Smooth muscle cell (in vitro differentiated cells): ENCODE results near the gene PITPNM2. TPM values are rescaled to one million over a fixed set of nuclear protein-coding genes. Genes with fewer than 3 reads are reported as not detected.

ENCODE experiments used
- DNase-seq: peaks from one replicate; lab custom pipeline; 2025; ENCODE audit not compliant: unreplicated experiment; lab: John Stamatoyannopoulos, UW
- H2AFZ ChIP-seq: fragments of 200-600 bp; sonication (generic); 2 replicates; pipeline ENCODE4 v1.6.0; 2016; ENCODE audit warnings: antibody characterized with exemption, low read depth, mild to moderate bottlenecking
- H3F3A ChIP-seq: fragments of 200-600 bp; sonication (generic); 2 replicates; pipeline ENCODE4 v1.6.0; 2017; ENCODE audit warnings: antibody characterized with exemption, low read depth
- H3K27ac ChIP-seq: fragments of 200-600 bp; sonication (generic); 2 replicates; pipeline ENCODE4 v1.5.1; 2016; ENCODE audit warnings: low read depth, mild to moderate bottlenecking
- H3K27me3 ChIP-seq: fragments of 200-600 bp; sonication (generic); 2 replicates; pipeline ENCODE4 v1.6.1; 2016; ENCODE audit warnings: low read depth, mild to moderate bottlenecking
- H3K36me3 ChIP-seq: fragments of 200-600 bp; sonication (generic); 2 replicates; pipeline ENCODE4 v1.5.1; 2016; ENCODE audit warnings: low read depth
- H3K4me1 ChIP-seq: fragments of 200-600 bp; sonication (generic); 2 replicates; pipeline ENCODE4 v1.5.1; 2016; ENCODE audit warnings: low read depth
- H3K4me2 ChIP-seq: fragments of 200-600 bp; sonication (generic); 2 replicates; pipeline ENCODE4 v1.6.0; 2016; ENCODE audit warnings: mild to moderate bottlenecking
- H3K4me3 ChIP-seq: fragments of 200-600 bp; sonication (generic); 2 replicates; pipeline ENCODE4 v1.5.1; 2016; ENCODE audit warnings: mild to moderate bottlenecking
- H3K79me2 ChIP-seq: fragments of 200-600 bp; sonication (generic); 2 replicates; pipeline ENCODE4 v1.6.0; 2016; ENCODE audit warnings: low read depth, mild to moderate bottlenecking
- H3K9ac ChIP-seq: fragments of 200-600 bp; sonication (generic); 2 replicates; pipeline ENCODE4 v1.6.0; 2016; ENCODE audit warnings: low read depth
- H3K9me3 ChIP-seq: fragments of 200-600 bp; sonication (generic); replicated peaks from 2 replicates; pipeline ENCODE4 v1.5.1; 2016; ENCODE audit warnings: low read depth
- H4K20me1 ChIP-seq: fragments of 200-600 bp; sonication (generic); 2 replicates; pipeline ENCODE4 v1.6.0; 2016; ENCODE audit warnings: low read depth
- WGBS: methylation state at CpG from one replicate; pipeline ENCODE4 v1.1.7; 2016; ENCODE audit warnings: low lambda C conversion rate; 5-methylcytosine and 5-hydroxymethylcytosine counted together
- polyA plus RNA-seq: library from polyadenylated mRNA; unstranded; fragments of >200 nt; fragmentation: Nextera tagmentation; extraction: Ambion mirVana; gene quantifications from 2 replicates; pipeline ENCODE4 v1.2.1, GENCODE V29; 2016
- total RNA-seq: library from RNA; depleted of rRNA; stranded (reverse); fragments of >200 nt; gene quantifications from 2 replicates; pipeline ENCODE4 v1.2.3, GENCODE V29; 2014
- TF ChIP-seq, protein P1 (sequence below): fragments of 200-600 bp; sonication (generic); IDR thresholded peaks from 2 replicates; pipeline ENCODE4 v1.5.1; 2017; ENCODE audit warnings: borderline replicate concordance, mild to moderate bottlenecking, antibody characterized with exemption; ENCODE audit not compliant: insufficient read depth, poor library complexity, severe bottlenecking

PITPNM2 gene
- total and polyA plus RNA-seq, 2 experiments from 2014 or later, result 1.3 to 1.7 TPM

DNA sequence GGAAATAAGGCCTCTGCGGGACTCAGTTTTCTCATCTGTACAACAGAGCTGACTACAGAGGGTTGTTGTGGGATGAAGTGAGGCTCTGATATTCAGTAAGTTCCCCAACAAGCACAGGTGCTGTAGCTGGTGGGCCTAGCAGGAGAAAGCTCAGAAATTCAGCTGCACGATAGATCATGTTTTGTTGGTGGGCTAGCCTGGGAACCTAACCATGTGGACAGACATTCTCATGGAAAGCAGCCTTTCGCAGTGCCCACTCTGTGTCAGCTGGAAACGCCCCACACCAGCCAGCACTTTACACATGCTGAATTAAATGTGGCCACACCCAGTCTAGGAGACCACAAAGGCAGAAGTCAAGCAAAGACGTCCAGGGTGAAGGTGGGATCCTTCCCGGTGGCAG lies 16.1 kb downstream of the PITPNM2 start:
- Histone ChIP-seq H3K36me3 (no peaks in the 10 kb centered on the region), H3K79me2 (peaks cover 14% of the 10 kb centered on the region), H3K27ac (peak overlapping the region; percentile 22), H3K4me1 (peaks cover 8% of the 10 kb centered on the region), H3F3A (no peaks in the 10 kb centered on the region), H3K4me3 (no peak overlapping the region), H4K20me1 (no peaks in the 10 kb centered on the region), H3K4me2 (no peak overlapping the region), H3K9ac (no peak overlapping the region), H2AFZ (no peak overlapping the region), H3K9me3 (no peaks in the 10 kb centered on the region), H3K27me3 (no peaks in the 10 kb centered on the region)
- 90% methylated on average over 6 of the region's 6 CpGs for WGBS
- TF ChIP-seq, protein P1, sequence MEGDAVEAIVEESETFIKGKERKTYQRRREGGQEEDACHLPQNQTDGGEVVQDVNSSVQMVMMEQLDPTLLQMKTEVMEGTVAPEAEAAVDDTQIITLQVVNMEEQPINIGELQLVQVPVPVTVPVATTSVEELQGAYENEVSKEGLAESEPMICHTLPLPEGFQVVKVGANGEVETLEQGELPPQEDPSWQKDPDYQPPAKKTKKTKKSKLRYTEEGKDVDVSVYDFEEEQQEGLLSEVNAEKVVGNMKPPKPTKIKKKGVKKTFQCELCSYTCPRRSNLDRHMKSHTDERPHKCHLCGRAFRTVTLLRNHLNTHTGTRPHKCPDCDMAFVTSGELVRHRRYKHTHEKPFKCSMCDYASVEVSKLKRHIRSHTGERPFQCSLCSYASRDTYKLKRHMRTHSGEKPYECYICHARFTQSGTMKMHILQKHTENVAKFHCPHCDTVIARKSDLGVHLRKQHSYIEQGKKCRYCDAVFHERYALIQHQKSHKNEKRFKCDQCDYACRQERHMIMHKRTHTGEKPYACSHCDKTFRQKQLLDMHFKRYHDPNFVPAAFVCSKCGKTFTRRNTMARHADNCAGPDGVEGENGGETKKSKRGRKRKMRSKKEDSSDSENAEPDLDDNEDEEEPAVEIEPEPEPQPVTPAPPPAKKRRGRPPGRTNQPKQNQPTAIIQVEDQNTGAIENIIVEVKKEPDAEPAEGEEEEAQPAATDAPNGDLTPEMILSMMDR, result no peak
- no peak for DNase-seq

DNA sequence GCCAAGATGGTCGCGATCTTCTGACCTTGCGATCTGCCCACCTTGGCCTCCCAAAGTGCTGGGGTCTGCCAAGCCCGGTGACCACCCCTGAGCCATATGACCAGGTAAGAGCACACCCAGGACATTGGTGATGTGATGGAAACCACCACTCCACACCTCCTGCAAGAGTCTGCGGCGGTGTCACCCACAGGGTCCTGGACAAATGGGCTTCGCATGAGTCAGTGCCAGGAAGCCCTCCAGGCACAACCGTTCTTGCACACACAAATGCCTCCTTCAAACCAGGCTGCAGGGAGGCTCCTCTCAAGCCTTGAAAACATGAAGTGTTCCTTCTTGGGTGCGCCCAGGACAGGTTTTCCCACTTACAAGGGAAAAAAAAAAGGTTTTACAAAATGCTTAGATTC lies 16.6 kb downstream of the PITPNM2 start:
- no peaks in the 10 kb centered on the region for H3F3A ChIP-seq
- peaks cover 9% of the 10 kb centered on the region for H3K79me2 ChIP-seq
- peaks cover 5% of the 10 kb centered on the region for H3K4me1 ChIP-seq
- H4K20me1 ChIP-seq, result no peaks in the 10 kb centered on the region
- no peak overlapping the region for H2AFZ ChIP-seq
- no peaks in the 10 kb centered on the region for H3K36me3 ChIP-seq
- WGBS, result 87% methylated on average over 9 of the region's 9 CpGs
- TF ChIP-seq, protein P1, result no peak
- no peaks in the 10 kb centered on the region for H3K9me3 ChIP-seq
- H3K27ac ChIP-seq, result peak overlapping the region; percentile 22
- no peak for DNase-seq
- no peak overlapping the region for H3K4me3 ChIP-seq
- no peak overlapping the region for H3K4me2 ChIP-seq
- no peaks in the 10 kb centered on the region for H3K27me3 ChIP-seq
- no peak overlapping the region for H3K9ac ChIP-seq

DNA sequence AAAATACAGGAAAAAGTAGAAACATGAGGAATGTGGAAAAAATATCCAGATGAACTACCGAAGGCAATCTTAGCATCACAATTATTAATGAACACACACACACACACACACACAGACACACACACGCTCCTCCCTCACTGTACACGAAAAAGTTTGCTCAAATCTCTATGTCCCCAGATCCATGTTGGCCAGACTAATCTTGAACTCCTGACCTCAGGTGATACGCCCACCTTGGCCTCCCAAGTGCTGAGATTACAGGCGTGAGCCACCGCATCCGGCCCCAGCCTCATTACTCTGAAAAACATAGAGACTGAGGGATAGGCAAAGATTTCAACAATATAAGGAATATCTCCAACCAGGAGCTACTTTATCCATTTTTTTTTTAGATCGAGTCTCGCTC lies 17.2 kb downstream of the PITPNM2 start:
- TF ChIP-seq, protein P1, result no peak
- Histone ChIP-seq H3K79me2 (peaks cover 9% of the 10 kb centered on the region), H3K27ac (peak overlapping the region; percentile 15), H2AFZ (no peak overlapping the region), H3K4me1 (peaks cover 5% of the 10 kb centered on the region), H3K4me3 (no peak overlapping the region), H3K9me3 (no peaks in the 10 kb centered on the region), H4K20me1 (no peaks in the 10 kb centered on the region), H3K27me3 (no peaks in the 10 kb centered on the region), H3K9ac (no peak overlapping the region), H3K4me2 (no peak overlapping the region), H3F3A (no peaks in the 10 kb centered on the region), H3K36me3 (no peaks in the 10 kb centered on the region)
- DNase-seq, result no peak
- WGBS, result 98% methylated on average over 9 of the region's 9 CpGs

DNA sequence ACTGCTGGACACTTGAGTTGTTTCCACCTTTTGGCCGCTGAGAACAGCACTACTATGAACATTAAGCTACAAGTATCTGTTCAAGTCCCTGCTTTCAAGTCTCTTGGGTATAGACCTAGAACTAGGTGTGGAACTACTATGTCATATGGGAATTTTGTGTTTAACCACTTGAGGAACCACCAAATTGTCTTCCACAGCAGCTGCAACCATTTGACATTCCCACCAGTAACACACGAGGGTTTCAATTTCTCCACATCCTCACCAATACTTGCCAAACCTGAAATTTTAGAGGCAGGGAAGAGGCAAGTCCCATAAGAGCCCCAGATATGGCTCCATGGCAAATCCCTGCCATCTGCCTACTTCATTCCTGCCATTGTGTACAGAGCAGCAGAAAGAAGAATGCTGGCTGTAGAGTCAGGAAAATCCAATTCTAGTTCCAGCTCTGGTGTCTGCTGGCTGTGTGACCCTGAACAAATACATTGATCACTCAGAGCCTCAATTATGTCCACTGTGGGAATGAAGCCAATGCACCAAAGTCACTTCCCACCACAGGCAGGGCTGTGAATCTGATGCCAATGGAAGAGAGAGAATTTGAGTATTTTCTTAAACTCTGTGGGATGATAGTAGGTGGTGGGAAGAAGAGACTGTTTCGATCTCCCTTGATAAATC lies 17.8 kb downstream of the PITPNM2 start:
- no peaks in the 10 kb centered on the region for H3K27me3 ChIP-seq
- 89% methylated on average over 3 of the region's 3 CpGs for WGBS
- no peak overlapping the region for H3K27ac ChIP-seq
- no peak overlapping the region for H3K4me3 ChIP-seq
- no peak overlapping the region for H2AFZ ChIP-seq
- H3F3A ChIP-seq, result no peaks in the 10 kb centered on the region
- H3K4me2 ChIP-seq, result no peak overlapping the region
- no peaks in the 10 kb centered on the region for H3K9me3 ChIP-seq
- TF ChIP-seq, protein P1, result no peak
- no peak overlapping the region for H3K9ac ChIP-seq
- H3K36me3 ChIP-seq, result no peaks in the 10 kb centered on the region
- no peaks in the 10 kb centered on the region for H4K20me1 ChIP-seq
- peaks cover 8% of the 10 kb centered on the region for H3K79me2 ChIP-seq
- DNase-seq, result no peak
- peaks cover 5% of the 10 kb centered on the region for H3K4me1 ChIP-seq
